ENCODE results near the gene WDR20. TPM values are rescaled to one million over a fixed set of nuclear protein-coding genes. Genes with fewer than 3 reads are reported as not detected.

Gene WDR20
- total and polyA plus RNA-seq, 2 donors (not counting 1 experiment from before 2014, with no cell fraction given), result 12.4 to 64.0 TPM

DNA sequence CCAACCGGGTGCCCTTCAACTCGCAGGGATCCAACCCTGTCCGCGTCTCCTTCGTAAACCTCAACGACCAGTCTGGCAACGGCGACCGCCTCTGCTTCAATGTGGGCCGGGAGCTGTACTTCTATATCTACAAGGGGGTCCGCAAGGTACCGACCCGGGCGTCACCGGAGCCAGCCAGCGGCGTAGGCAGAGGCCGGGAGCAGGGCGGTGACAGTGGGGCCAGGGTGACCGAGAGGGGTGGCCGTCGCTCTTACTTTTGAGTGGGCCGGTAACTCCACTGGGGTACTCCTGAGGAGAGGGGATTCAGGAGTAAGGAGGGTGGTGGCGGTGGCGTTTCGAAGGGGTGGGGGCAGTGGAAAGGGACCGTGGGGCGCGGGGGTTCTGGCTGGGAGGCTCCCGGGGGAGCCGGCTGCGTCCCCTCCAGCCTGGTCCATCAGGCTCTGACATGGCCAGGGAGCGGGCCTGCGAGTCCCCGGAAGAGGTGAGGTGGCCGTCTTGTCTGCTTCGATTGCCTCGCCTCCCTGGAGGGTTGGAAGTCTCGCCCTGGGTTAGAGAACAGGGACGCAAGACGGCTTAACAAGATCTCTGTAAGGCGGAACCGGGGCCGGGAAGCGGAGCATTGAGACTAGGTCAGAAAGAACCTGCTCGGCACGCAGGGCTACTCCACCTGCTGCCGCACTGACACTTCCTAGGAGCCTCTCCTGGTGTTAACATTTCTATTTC lies 491 bp downstream of the WDR20 start:
- intact Hi-C loops (cut with micrococcal nuclease), result loop anchor here (5.0 kb wide), 1 partner anchor 222 kb away; the partner anchor contains the start of genes CINP and TECPR2
- peaks cover 22% of the 10 kb centered on the region for H4K20me1 ChIP-seq (ENCODE audit: control insufficient read depth, insufficient read depth, low read length, poor library complexity, severe bottlenecking)
- peak overlapping the region; percentile 89 for H3K4me3 Mint-ChIP-seq
- peak overlapping the region; percentile 90 for H2AFZ ChIP-seq (ENCODE audit: insufficient read depth, low read depth, low read length, poor library complexity, severe bottlenecking)
- peaks cover 0 to 4% of the 10 kb centered on the region in 2 experiments for H3K36me3 ChIP-seq (replicated peaks in 1 of 2; ENCODE audit: control extremely low read depth in 1 of 2, control insufficient read depth in 1 of 2, extremely low read depth in 1 of 2, insufficient read depth in 2 of 2, low read length in 1 of 2)
- TF ChIP-seq, protein P1, sequence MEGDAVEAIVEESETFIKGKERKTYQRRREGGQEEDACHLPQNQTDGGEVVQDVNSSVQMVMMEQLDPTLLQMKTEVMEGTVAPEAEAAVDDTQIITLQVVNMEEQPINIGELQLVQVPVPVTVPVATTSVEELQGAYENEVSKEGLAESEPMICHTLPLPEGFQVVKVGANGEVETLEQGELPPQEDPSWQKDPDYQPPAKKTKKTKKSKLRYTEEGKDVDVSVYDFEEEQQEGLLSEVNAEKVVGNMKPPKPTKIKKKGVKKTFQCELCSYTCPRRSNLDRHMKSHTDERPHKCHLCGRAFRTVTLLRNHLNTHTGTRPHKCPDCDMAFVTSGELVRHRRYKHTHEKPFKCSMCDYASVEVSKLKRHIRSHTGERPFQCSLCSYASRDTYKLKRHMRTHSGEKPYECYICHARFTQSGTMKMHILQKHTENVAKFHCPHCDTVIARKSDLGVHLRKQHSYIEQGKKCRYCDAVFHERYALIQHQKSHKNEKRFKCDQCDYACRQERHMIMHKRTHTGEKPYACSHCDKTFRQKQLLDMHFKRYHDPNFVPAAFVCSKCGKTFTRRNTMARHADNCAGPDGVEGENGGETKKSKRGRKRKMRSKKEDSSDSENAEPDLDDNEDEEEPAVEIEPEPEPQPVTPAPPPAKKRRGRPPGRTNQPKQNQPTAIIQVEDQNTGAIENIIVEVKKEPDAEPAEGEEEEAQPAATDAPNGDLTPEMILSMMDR (IDR thresholded peaks at IDR 0.05), result no peak
- no peak for TF ChIP-seq EZH2 (IDR thresholded peaks at IDR 0.05; ENCODE audit: borderline replicate concordance, insufficient read depth, low read depth, low read length, poor library complexity, severe bottlenecking)
- peak overlapping the region; percentile 81 for H3K9ac ChIP-seq (ENCODE audit: low read length)
- H3K9me3 ChIP-seq (ENCODE audit: control extremely low read depth in 1 of 3, control insufficient read depth in 2 of 3, insufficient read depth in 1 of 3, low read length in 2 of 3), result peaks cover 0 to 2% (median 0%) of the 10 kb centered on the region in 3 donors
- H3K4me3 ChIP-seq (ENCODE audit: control extremely low read depth in 1 of 5, extremely low read depth in 1 of 5, insufficient read depth in 1 of 5, low read depth in 2 of 5, low read length in 4 of 5), result peak overlapping the region; percentile 66 to 94 (median 88)
- no peaks in the 10 kb centered on the region for H3K27me3 Mint-ChIP-seq
- ChIA-PET POLR2A (interaction anchor here (0.6 kb wide), 2 partner anchors 57 to 228 kb away, joined by 3 read pairs; no protein-coding TSS in a partner anchor), CTCF (interaction anchor here (0.6 to 2.1 kb wide), 2 partner anchors 44 to 53 kb away, joined by 3 to 7 read pairs; no protein-coding TSS in a partner anchor)
- DNase-seq (peak; percentile 46), ATAC-seq (ENCODE audit: low read depth) (peak; percentile 6)
- H3K27ac Mint-ChIP-seq, result peak overlapping the region; percentile 94
- H3K79me2 ChIP-seq (ENCODE audit: control insufficient read depth, insufficient read depth, low read length), result peaks cover 54% of the 10 kb centered on the region
- H3K4me1 ChIP-seq (ENCODE audit: control insufficient read depth in 2 of 2, insufficient read depth in 2 of 2, low read length in 2 of 2), result peaks cover 14 to 16% of the 10 kb centered on the region in 2 donors
- H3K27ac ChIP-seq (ENCODE audit: low read length in 2 of 2), result peak overlapping the region; percentile 88 to 90
- no peaks in the 10 kb centered on the region for H3K9me3 Mint-ChIP-seq (ENCODE audit: insufficient read depth)
- H3K4me2 ChIP-seq (replicated peaks; ENCODE audit: low read depth, low read length, poor library complexity, severe bottlenecking), result peak overlapping the region; percentile 81
- under 1% methylated on average over 47 of the region's 48 CpGs for WGBS (ENCODE audit: insufficient coverage)
- no peaks in the 10 kb centered on the region for H3K27me3 ChIP-seq (replicated peaks in 1 of 4; ENCODE audit: control extremely low read depth in 1 of 4, control insufficient read depth in 3 of 4, insufficient read depth in 4 of 4, low read length in 3 of 4)
- H3K4me1 Mint-ChIP-seq, result peaks cover 27% of the 10 kb centered on the region

DNA sequence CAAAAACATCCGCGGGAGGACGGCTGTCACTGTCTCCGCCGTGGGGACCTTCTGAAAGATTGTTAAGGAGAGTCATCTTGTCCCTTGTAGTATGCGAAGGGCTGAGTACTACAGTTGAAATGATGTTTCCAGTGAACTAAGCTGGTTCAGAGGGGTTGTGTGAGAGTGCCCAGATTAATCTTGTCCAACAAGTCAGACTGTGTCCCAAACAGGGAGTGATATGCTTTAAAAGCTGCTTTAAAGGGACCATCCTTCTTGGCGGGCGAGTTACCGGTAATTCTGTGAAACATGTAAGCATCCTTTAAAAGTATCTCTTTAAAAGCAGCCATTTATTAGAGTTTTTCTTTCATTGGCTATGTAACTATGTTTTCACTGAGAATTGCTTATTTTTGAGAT lies 1.1 kb downstream of the WDR20 start:
- peaks cover 14 to 16% of the 10 kb centered on the region in 2 donors for H3K4me1 ChIP-seq (ENCODE audit: control insufficient read depth in 2 of 2, insufficient read depth in 2 of 2, low read length in 2 of 2)
- Mint-ChIP-seq H3K27ac (peak overlapping the region; percentile 94), H3K4me3 (peak overlapping the region; percentile 89), H3K4me1 (peaks cover 31% of the 10 kb centered on the region), H3K27me3 (no peaks in the 10 kb centered on the region), H3K9me3 (ENCODE audit: insufficient read depth) (no peaks in the 10 kb centered on the region)
- H2AFZ ChIP-seq (ENCODE audit: insufficient read depth, low read depth, low read length, poor library complexity, severe bottlenecking), result peak overlapping the region; percentile 90
- peaks cover 0 to 2% (median 0%) of the 10 kb centered on the region in 3 donors for H3K9me3 ChIP-seq (ENCODE audit: control extremely low read depth in 1 of 3, control insufficient read depth in 2 of 3, insufficient read depth in 1 of 3, low read length in 2 of 3)
- H3K4me3 ChIP-seq (ENCODE audit: control extremely low read depth in 1 of 5, extremely low read depth in 1 of 5, insufficient read depth in 1 of 5, low read depth in 2 of 5, low read length in 4 of 5), result peak overlapping the region in 4 of 5 experiments; percentile 86 to 94 (median 88)
- DNase-seq (no peak), ATAC-seq (ENCODE audit: low read depth) (no peak)
- H3K27me3 ChIP-seq (replicated peaks in 1 of 4; ENCODE audit: control extremely low read depth in 1 of 4, control insufficient read depth in 3 of 4, insufficient read depth in 4 of 4, low read length in 3 of 4), result no peaks in the 10 kb centered on the region
- H3K4me2 ChIP-seq (replicated peaks; ENCODE audit: low read depth, low read length, poor library complexity, severe bottlenecking), result peak overlapping the region; percentile 81
- TF ChIP-seq, protein P1 (IDR thresholded peaks at IDR 0.05), result no peak
- no peak for TF ChIP-seq EZH2 (IDR thresholded peaks at IDR 0.05; ENCODE audit: borderline replicate concordance, insufficient read depth, low read depth, low read length, poor library complexity, severe bottlenecking)
- CTCF ChIA-PET, result interaction anchor here (1.0 kb wide), 1 partner anchor 44 kb away, joined by 4 read pairs; no protein-coding TSS in a partner anchor
- intact Hi-C loops (cut with micrococcal nuclease), result loop anchor here (5.0 kb wide), 1 partner anchor 222 kb away; the partner anchor contains the start of genes CINP and TECPR2
- H3K27ac ChIP-seq (ENCODE audit: low read length in 2 of 2), result peak overlapping the region; percentile 88 to 90
- H3K36me3 ChIP-seq (replicated peaks in 1 of 2; ENCODE audit: control extremely low read depth in 1 of 2, control insufficient read depth in 1 of 2, extremely low read depth in 1 of 2, insufficient read depth in 2 of 2, low read length in 1 of 2), result peaks cover 0 to 4% of the 10 kb centered on the region in 2 experiments
- peak overlapping the region; percentile 81 for H3K9ac ChIP-seq (ENCODE audit: low read length)
- 6% methylated on average over 6 of the region's 9 CpGs for WGBS (ENCODE audit: insufficient coverage)
- peaks cover 28% of the 10 kb centered on the region for H4K20me1 ChIP-seq (ENCODE audit: control insufficient read depth, insufficient read depth, low read length, poor library complexity, severe bottlenecking)
- peaks cover 60% of the 10 kb centered on the region for H3K79me2 ChIP-seq (ENCODE audit: control insufficient read depth, insufficient read depth, low read length)
- POLR2A ChIA-PET, result no interaction called here
